IPS-NIHi11 (cell line): ENCODE data around the gene NR3C2.

ENCODE experiments used
- DNase-seq: peaks from one replicate; pipeline ENCODE4 v3.0.0; 2012; ENCODE audit warnings: mixed read lengths, low spot score

Gene NR3C2

GRCh38 chr4:148435654-148436406, 6.4 kb downstream of the NR3C2 start:
- DNase-seq, result no peak

- DNase-seq, result no peak
Measured at GRCh38 chr4:148434075-148434773, 8.0 kb downstream of the NR3C2 start.

- DNase-seq, result no peak
Measured at GRCh38 chr4:148431401-148431800, 10.8 kb downstream of the NR3C2 start.

- DNase-seq, result no peak
Measured at GRCh38 chr4:148430854-148431253, 11.4 kb downstream of the NR3C2 start.

GRCh38 chr4:148429206-148429605, 13.0 kb downstream of the NR3C2 start:
- DNase-seq, result no peak

- no peak for DNase-seq
Measured at GRCh38 chr4:148426643-148427042, 15.6 kb downstream of the NR3C2 start.

GRCh38 chr4:148425327-148426110, 16.7 kb downstream of the NR3C2 start:
- DNase-seq, result no peak

GRCh38 chr4:148420397-148420796, 21.8 kb downstream of the NR3C2 start:
- no peak for DNase-seq

GRCh38 chr4:148415500-148415899, 26.7 kb downstream of the NR3C2 start:
- no peak for DNase-seq

GRCh38 chr4:148412460-148412994, 29.7 kb downstream of the NR3C2 start:
- DNase-seq, result no peak

- DNase-seq, result no peak
Measured at GRCh38 chr4:148405161-148405893, 36.9 kb downstream of the NR3C2 start.

- DNase-seq, result no peak
Measured at GRCh38 chr4:148398988-148399387, 43.2 kb downstream of the NR3C2 start.

- DNase-seq, result no peak
Measured at GRCh38 chr4:148397771-148398170, 44.4 kb downstream of the NR3C2 start.

- DNase-seq, result no peak
Measured at GRCh38 chr4:148396986-148397673, 45.1 kb downstream of the NR3C2 start.

GRCh38 chr4:148395771-148396170, 46.4 kb downstream of the NR3C2 start:
- no peak for DNase-seq

GRCh38 chr4:148391056-148391455, 51.2 kb downstream of the NR3C2 start:
- no peak for DNase-seq

- DNase-seq, result no peak
Measured at GRCh38 chr4:148390311-148390710, 51.9 kb downstream of the NR3C2 start.

GRCh38 chr4:148380291-148380690, 61.9 kb downstream of the NR3C2 start:
- no peak for DNase-seq

GRCh38 chr4:148376151-148376550, 66.1 kb downstream of the NR3C2 start:
- DNase-seq, result no peak

- no peak for DNase-seq
Measured at GRCh38 chr4:148375584-148375983, 66.6 kb downstream of the NR3C2 start.

GRCh38 chr4:148373093-148373492, 69.1 kb downstream of the NR3C2 start:
- no peak for DNase-seq
